ENCODE measurements around the gene AKTIP.
A peak's percentile ranks its signal among the peaks of the same experiment; 100 is the strongest.
"Not testable (repeated sequence)": the region's sequence is repeated elsewhere in the genome, so short reads cannot be mapped to it uniquely, and the experiment has no call there.

Gene AKTIP
- total RNA-seq, result 24.2 to 43.2 reads per million in 2 experiments

GRCh38 chr16:53502331-53503269, at the start of gene AKTIP:
AKTIP (minus strand) TSS chr16:53503209; CDS start chr16:53500259, 2,950 bp downstream.
- no peak for DNase-seq (ENCODE audit: low read depth)

DNA sequence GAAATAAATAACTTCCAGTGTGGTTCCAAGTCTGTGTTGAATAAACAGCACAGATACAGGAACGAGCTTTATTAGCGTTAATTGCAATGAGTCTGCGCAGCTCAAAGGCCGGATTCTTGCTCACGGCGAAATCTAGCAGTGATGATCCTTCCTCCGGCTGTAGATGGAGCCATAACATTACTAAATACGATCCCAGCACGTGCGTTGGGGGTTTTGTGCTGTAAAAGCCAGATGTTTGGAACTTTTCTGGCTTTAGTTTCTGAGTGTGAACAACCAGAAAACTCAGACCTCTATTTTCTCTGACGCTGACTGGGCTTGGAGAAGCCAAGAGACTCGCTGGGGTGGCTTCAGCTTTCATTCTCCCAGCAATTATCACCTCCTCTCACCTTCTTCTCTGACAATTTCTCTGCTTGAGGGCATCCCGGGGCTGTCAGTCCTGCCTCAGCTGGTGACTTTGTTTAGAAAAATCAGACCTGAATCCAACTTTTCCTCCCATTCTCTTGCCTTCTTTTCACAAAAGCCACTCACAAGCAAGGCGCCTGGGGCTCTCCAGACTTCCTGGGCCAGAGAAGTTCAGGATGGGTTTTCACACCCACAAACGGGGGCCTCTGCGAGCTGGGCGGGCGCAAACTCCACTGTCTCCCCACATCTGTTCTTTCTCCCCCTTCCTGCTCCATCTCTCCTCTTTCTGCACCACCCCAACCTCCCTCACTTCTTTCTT, 47.1 kb upstream of the AKTIP start:
- DNase-seq (ENCODE audit: low read depth), result peak; percentile 40

- no peak for DNase-seq (ENCODE audit: low read depth)
Observed at GRCh38 chr16:53546988-53547391, 44.0 kb upstream of the AKTIP start.

- peak; percentile 38 for DNase-seq (ENCODE audit: low read depth)
Observed at GRCh38 chr16:53545433-53545832, 42.4 kb upstream of the AKTIP start.

- DNase-seq (ENCODE audit: low read depth), result no peak
Observed at GRCh38 chr16:53542283-53542682, 39.3 kb upstream of the AKTIP start.

DNA sequence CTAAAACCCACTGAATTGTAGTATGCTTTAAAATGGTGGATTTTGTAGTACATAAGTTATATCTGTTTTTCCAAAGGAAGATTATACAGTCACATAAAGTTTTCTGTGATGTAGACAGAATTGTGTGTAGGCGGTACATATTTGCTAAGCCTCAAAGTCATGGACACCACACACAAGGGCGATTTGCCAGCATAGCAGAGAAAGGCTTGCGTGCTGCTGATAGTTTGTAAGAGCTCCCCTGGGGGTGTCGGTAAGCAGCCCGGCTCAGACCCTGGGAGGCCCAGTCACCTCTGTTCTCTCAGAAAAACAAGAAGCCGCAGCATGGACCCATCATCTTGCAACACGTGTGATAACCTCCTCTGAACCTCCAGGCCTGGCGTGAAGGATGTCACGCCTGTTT, 38.3 kb upstream of the AKTIP start:
- no peak for DNase-seq (ENCODE audit: low read depth)

- not testable (repeated sequence) for DNase-seq (ENCODE audit: low read depth)
Observed at GRCh38 chr16:53539759-53540718, 37.0 kb upstream of the AKTIP start.

DNA sequence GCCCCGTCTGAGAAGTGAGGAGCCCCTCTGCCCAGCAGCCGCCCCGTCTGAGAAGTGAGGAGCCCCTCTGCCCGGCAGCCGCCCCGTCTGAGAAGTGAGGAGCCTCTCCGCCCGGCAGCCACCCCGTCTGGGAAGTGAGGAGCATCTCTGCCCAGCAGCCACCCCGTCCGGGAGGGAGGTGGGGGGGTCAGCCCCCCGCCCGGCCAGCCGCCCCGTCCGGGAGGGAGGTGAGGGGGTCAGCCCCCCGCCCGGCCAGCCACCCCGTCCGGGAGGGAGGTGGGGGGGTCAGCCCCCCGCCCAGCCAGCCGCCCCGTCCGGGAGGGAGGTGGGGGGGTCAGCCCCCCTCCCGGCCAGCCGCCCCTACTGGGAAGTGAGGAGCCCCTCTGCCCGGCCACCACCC, 36.3 kb upstream of the AKTIP start:
- not testable (repeated sequence) for DNase-seq (ENCODE audit: low read depth)

- DNase-seq (ENCODE audit: low read depth), result no peak
Observed at GRCh38 chr16:53537626-53538025, 34.6 kb upstream of the AKTIP start.

- DNase-seq (ENCODE audit: low read depth), result no peak
Observed at GRCh38 chr16:53534206-53534605, 31.2 kb upstream of the AKTIP start.

- DNase-seq (ENCODE audit: low read depth), result no peak
Observed at GRCh38 chr16:53530741-53531140, 27.7 kb upstream of the AKTIP start.

GRCh38 chr16:53530046-53530445, 27.0 kb upstream of the AKTIP start:
- DNase-seq (ENCODE audit: low read depth), result no peak

GRCh38 chr16:53529513-53529912, 26.5 kb upstream of the AKTIP start:
- no peak for DNase-seq (ENCODE audit: low read depth)

DNA sequence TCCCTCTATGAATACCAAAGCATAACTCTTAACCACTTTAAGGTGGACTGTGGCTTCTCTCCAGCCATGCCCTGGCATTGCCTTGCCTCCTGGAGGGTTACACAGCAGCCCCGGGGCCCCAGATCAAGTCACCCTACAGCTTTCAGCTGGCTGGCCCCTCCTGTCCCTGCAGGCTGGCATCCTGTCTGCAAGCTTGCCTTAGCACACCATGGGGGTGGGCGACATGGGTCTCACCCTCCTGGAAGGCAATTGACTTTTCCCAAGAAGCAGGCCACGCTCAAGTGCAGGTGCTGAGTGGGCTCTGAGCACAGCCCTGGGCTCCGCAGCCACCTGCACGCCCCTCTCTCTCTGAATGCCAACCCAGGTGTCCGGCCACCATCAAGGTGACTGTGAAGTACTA, 25.8 kb upstream of the AKTIP start:
- DNase-seq (ENCODE audit: low read depth), result no peak

DNA sequence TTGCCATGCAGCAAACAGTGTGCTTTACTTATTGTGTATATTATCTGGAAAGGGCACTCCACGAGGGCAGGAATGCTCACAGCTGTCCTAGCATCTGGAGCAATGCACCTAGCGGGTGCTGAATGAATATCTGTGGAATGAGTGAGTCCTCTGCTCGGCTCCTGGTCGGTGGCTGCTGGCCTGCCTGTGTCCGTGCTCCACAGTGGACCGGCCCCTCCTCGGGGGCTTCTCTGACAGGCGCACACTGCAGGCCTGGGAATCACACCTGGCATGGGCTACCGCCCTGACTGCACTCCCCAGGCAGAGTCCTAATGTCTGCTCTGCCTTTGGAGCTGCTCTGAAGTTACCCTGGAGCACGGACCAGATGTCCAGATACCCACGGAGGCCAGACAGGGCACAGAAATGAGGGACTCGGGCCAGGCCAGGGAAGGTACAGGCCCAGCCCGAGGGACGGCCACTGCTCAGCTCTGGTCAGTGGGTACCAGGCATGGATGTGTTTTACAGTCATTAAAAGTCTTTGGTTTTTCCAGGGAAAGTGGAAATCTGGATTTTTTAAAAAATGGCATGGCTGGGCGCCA, 21.1 kb upstream of the AKTIP start:
- no peak for DNase-seq (ENCODE audit: low read depth)

GRCh38 chr16:53523126-53523804, 20.3 kb upstream of the AKTIP start:
- no peak for DNase-seq (ENCODE audit: low read depth)

GRCh38 chr16:53519417-53520091, 16.5 kb upstream of the AKTIP start:
- no peak for DNase-seq (ENCODE audit: low read depth)

DNA sequence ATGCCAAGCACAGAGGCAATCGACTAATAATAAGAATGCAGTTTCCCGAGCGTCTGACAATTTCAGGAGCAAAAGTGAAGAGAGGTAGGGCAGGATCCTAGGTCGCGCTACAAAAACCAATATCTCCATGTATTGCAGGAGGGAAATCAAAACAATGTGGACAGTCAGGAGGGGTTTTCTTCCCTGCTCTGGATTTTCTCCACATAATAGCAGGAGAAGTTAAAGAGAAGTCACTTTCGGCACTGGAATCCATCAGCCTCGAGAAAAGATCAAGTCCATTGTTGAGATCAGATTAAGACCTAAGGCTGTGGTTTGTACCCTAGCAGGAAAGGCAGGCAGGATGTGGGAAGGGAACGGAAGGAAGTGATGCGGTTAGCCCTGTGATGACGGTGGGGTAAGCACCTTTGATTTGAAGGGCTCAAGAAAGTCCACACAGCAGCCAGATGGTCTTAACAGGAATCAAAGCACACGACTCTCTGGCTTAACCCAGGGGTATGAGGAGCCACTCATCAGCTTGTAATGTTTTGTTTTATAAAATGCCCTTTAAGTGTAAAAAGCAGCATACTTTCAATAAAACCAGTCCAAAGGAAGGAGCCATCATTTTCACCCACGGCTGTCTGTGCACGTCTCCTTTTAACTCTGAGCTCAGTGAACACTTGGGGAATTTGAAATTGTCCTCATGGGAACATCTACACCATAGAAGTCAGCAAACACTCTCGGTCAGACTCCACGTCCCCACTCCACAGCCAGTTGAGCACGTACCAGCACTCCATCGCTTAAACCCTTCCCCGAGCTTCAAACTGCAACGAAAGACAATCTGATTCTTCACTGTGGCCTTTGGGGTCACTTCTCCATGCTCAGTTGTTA, 15.8 kb upstream of the AKTIP start:
- peak; percentile 53 for DNase-seq (ENCODE audit: low read depth)

DNA sequence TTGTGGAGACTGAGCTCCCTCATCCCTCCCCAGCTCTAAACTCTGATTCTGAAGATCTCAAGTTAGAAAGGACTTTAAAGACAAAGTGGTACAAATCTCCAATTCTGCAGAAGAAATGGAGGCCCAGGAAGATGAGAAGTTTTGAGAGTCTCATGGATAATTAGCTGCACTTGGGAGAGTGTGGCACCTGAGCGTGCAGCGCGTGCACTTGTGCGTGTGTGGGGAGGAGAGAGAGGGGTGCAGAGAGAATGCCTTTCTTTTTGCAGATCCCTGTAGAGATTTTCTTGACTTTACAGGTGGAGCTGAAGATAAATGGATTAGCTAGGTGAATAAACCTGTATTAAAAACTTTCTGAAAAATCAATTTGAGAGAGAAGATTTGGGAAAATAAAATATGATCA, 14.8 kb upstream of the AKTIP start:
- DNase-seq (ENCODE audit: low read depth), result no peak

All from T follicular helper cell (primary cell).